GM21786 (cell line): ENCODE data around the gene MIER2.
"Not testable (repeated sequence)": the region's sequence is repeated elsewhere in the genome, so short reads cannot be mapped to it uniquely, and the experiment has no call there.

Source experiments
- ATAC-seq: cut with Tn5 transposase; IDR thresholded peaks from one replicate; pipeline ENCODE4 v1.9.1; 2021; ENCODE audit not compliant: unreplicated experiment

MIER2 gene

GRCh38 chr19:344625-345319 is at the start of gene MIER2:
Gene MIER2, minus strand, starts transcription at chr19:344796. Its CDS starts 14 bp downstream, at chr19:344782.
- peak; percentile 69 for ATAC-seq

- not testable (repeated sequence) for ATAC-seq
These were observed 49.0 kb upstream of the MIER2 start for GRCh38 chr19:393560-393959.

GRCh38 chr19:392375-392970 is 47.9 kb upstream of the MIER2 start:
- no peak for ATAC-seq

- ATAC-seq: no peak
These were observed 47.3 kb upstream of the MIER2 start for GRCh38 chr19:391726-392374.

- no peak for ATAC-seq
These were observed 46.6 kb upstream of the MIER2 start for GRCh38 chr19:391207-391557.

- ATAC-seq: no peak
These were observed 46.0 kb upstream of the MIER2 start for GRCh38 chr19:390386-391206.

GRCh38 chr19:389935-390289 is 45.3 kb upstream of the MIER2 start:
- no peak for ATAC-seq

- no peak for ATAC-seq
These were observed 44.8 kb upstream of the MIER2 start for GRCh38 chr19:389255-389934.

- no peak for ATAC-seq
These were observed 44.1 kb upstream of the MIER2 start for GRCh38 chr19:388691-389090.

- ATAC-seq: no peak
These were observed 43.2 kb upstream of the MIER2 start for GRCh38 chr19:387777-388176.

- not testable (repeated sequence) for ATAC-seq
These were observed 42.2 kb upstream of the MIER2 start for GRCh38 chr19:386632-387301.

- ATAC-seq: not testable (repeated sequence)
These were observed 41.6 kb upstream of the MIER2 start for GRCh38 chr19:386189-386588.

GRCh38 chr19:384799-385169 is 40.2 kb upstream of the MIER2 start:
- no peak for ATAC-seq

GRCh38 chr19:383922-384798 is 39.6 kb upstream of the MIER2 start:
- ATAC-seq: no peak

GRCh38 chr19:383040-383439 is 38.4 kb upstream of the MIER2 start:
- no peak for ATAC-seq

GRCh38 chr19:382578-382977 is 38.0 kb upstream of the MIER2 start:
- peak; percentile 48 for ATAC-seq

- not testable (repeated sequence) for ATAC-seq
These were observed 37.3 kb upstream of the MIER2 start for GRCh38 chr19:381901-382300.

- ATAC-seq: not testable (repeated sequence)
These were observed 36.1 kb upstream of the MIER2 start for GRCh38 chr19:380618-381219.

- ATAC-seq: no peak
These were observed 35.2 kb upstream of the MIER2 start for GRCh38 chr19:379796-380195.
